Kidney glomerular epithelial cell (primary cell): ENCODE data around the gene PRPF6.

Experiments
- DNase-seq: peaks from one replicate; lab custom pipeline; 2025; lab: John Stamatoyannopoulos, UW

Gene PRPF6

GRCh38 chr20:63945921-63946920, 34.7 kb upstream of the PRPF6 start:
- no peak for DNase-seq

- DNase-seq, result no peak
Observed at GRCh38 chr20:63946986-63947637, 33.8 kb upstream of the PRPF6 start.

GRCh38 chr20:63947638-63948456, 33.1 kb upstream of the PRPF6 start:
- no peak for DNase-seq

GRCh38 chr20:63950701-63951397, 30.1 kb upstream of the PRPF6 start:
- DNase-seq, result no peak

- DNase-seq, result no peak
Observed at GRCh38 chr20:63951398-63952209, 29.3 kb upstream of the PRPF6 start.

GRCh38 chr20:63952210-63952535, 28.8 kb upstream of the PRPF6 start:
- no peak for DNase-seq

GRCh38 chr20:63952769-63953168, 28.2 kb upstream of the PRPF6 start:
- no peak for DNase-seq

- peak; percentile 4 for DNase-seq
Observed at GRCh38 chr20:63953764-63954429, 27.0 kb upstream of the PRPF6 start.

- no peak for DNase-seq
Observed at GRCh38 chr20:63955281-63955826, 25.6 kb upstream of the PRPF6 start.

GRCh38 chr20:63955827-63956663, 24.9 kb upstream of the PRPF6 start, which contains the start of gene UCKL1:
Gene UCKL1 (minus strand): TSS chr20:63956416. CDS start chr20:63956372, 44 bp downstream.
- peak; percentile 46 for DNase-seq

- DNase-seq, result peak; percentile 46
Observed at GRCh38 chr20:63956664-63957003, 24.3 kb upstream of the PRPF6 start.

- no peak for DNase-seq
Observed at GRCh38 chr20:63957004-63957689, 23.8 kb upstream of the PRPF6 start.

- no peak for DNase-seq
Observed at GRCh38 chr20:63957690-63958441, 23.1 kb upstream of the PRPF6 start.

GRCh38 chr20:63958471-63958870, 22.5 kb upstream of the PRPF6 start:
- DNase-seq, result no peak

- no peak for DNase-seq
Observed at GRCh38 chr20:63958964-63959698, 21.8 kb upstream of the PRPF6 start.

- no peak for DNase-seq
Observed at GRCh38 chr20:63959699-63960075, 21.2 kb upstream of the PRPF6 start.
